GM19372 (cell line): ENCODE results near the gene CYRIA.

Experiments
- ATAC-seq: cut with Tn5 transposase; IDR thresholded peaks from one replicate; pipeline ENCODE4 v1.9.1; 2021; ENCODE audit warnings: mild to moderate bottlenecking, low read depth, moderate library complexity; ENCODE audit not compliant: unreplicated experiment

The CYRIA gene

GRCh38 chr2:16671760-16672159 is 6.1 kb upstream of the CYRIA start:
- no peak for ATAC-seq

- no peak for ATAC-seq
Observed at GRCh38 chr2:16669388-16669787, 3.8 kb upstream of the CYRIA start.

- ATAC-seq: no peak
Observed at GRCh38 chr2:16666449-16666801, 791 bp upstream of the CYRIA start.

- peak; percentile 23 for ATAC-seq
Observed at GRCh38 chr2:16664809-16665747, 556 bp downstream of the CYRIA start.

GRCh38 chr2:16664052-16664731 is 1.4 kb downstream of the CYRIA start:
- ATAC-seq: no peak

- no peak for ATAC-seq
Observed at GRCh38 chr2:16663121-16663905, 2.3 kb downstream of the CYRIA start.

- ATAC-seq: no peak
Observed at GRCh38 chr2:16661936-16662839, 3.4 kb downstream of the CYRIA start.

GRCh38 chr2:16661526-16661925 is 4.1 kb downstream of the CYRIA start:
- ATAC-seq: no peak

GRCh38 chr2:16660556-16660955 is 5.1 kb downstream of the CYRIA start:
- ATAC-seq: no peak

GRCh38 chr2:16660114-16660513 is 5.5 kb downstream of the CYRIA start:
- ATAC-seq: no peak

GRCh38 chr2:16658076-16658739 is 7.4 kb downstream of the CYRIA start:
- ATAC-seq: no peak

- no peak for ATAC-seq
Observed at GRCh38 chr2:16657671-16658070, 8.0 kb downstream of the CYRIA start.

- ATAC-seq: peak; percentile 69
Observed at GRCh38 chr2:16656784-16657391, 8.7 kb downstream of the CYRIA start.

- no peak for ATAC-seq
Observed at GRCh38 chr2:16655905-16656642, 9.6 kb downstream of the CYRIA start.

- ATAC-seq: no peak
Observed at GRCh38 chr2:16655445-16655837, 10.2 kb downstream of the CYRIA start.

- ATAC-seq: no peak
Observed at GRCh38 chr2:16654833-16655444, 10.7 kb downstream of the CYRIA start.

GRCh38 chr2:16653799-16654198 is 11.8 kb downstream of the CYRIA start:
- peak; percentile 40 for ATAC-seq

- no peak for ATAC-seq
Observed at GRCh38 chr2:16653083-16653375, 12.6 kb downstream of the CYRIA start.
